ENCODE data around the gene SLC25A48.
"Not testable (repeated sequence)": the region's sequence is repeated elsewhere in the genome, so short reads cannot be mapped to it uniquely, and the experiment has no call there.

The SLC25A48 gene

GRCh38 chr5:135857630-135858311, 23.3 kb downstream of the SLC25A48 start:
- DNase-seq (ENCODE audit: low read depth in 2 of 2), result no peak

DNA sequence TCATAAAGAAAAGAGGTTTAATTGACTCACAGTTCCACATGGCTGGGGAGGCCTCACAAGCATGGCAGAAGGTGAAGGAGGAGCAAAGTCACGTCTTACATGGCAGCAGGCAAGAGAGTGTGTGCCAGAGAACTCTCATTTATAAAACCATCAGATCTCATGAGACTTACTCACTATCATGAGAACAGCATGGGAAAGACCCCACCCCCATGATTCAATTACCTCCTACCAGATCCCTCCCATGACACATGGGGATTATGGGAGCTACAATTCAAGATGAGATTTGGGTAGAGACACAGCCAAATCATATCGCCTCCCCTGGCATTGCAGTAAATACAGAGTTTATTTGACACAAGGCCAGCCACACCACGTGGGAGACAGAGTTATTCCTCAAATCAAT, 24.7 kb downstream of the SLC25A48 start:
- DNase-seq (ENCODE audit: low read depth in 2 of 2), result not testable (repeated sequence)

DNA sequence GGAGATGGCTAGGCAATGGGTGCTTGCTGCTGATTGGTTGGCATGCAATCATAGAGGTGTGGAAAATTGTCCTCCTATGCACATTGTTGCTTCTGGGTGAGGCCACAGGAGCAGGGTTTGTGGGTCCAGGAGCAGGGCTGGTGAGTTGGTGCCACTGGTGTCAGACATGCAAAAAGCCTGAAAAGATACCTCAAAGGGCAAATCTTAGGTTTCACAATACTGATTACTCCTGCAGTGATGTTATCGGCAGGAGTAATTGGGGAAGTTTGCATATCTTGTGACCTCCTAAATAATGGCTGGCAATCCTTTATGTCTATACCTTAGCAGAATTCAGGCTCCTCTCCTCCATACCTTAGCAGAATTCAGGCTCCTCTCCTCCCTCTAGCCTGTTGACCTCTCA, 25.2 kb downstream of the SLC25A48 start:
- no peak for DNase-seq (ENCODE audit: low read depth in 2 of 2)

- DNase-seq (ENCODE audit: low read depth in 2 of 2), result no peak
Observed at GRCh38 chr5:135861641-135862040, 27.2 kb downstream of the SLC25A48 start.

DNA sequence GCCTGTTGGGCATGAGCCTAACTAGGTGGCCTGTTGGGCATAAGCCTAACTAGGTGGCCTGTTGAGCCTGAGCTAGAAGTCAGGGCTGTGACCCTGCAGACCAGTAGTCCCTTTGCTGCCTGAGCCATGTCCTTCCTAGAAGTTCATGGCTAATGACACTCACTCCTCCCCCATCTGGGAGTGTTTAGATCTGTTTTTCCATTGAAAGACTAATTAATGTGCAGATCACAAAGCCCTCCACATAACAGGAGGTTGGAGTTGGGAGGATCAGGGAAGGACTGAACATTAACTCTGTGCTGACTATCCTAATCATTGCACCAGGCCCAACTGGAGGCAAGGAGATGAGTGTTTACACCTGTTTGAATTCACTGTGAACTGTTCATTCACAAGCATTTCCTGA, 27.6 kb downstream of the SLC25A48 start:
- DNase-seq (ENCODE audit: low read depth in 2 of 2), result no peak

GRCh38 chr5:135862744-135863143, 28.3 kb downstream of the SLC25A48 start:
- DNase-seq (ENCODE audit: low read depth in 2 of 2), result no peak

GRCh38 chr5:135864503-135865435, 30.3 kb downstream of the SLC25A48 start:
- no peak for DNase-seq (ENCODE audit: low read depth in 2 of 2)

DNA sequence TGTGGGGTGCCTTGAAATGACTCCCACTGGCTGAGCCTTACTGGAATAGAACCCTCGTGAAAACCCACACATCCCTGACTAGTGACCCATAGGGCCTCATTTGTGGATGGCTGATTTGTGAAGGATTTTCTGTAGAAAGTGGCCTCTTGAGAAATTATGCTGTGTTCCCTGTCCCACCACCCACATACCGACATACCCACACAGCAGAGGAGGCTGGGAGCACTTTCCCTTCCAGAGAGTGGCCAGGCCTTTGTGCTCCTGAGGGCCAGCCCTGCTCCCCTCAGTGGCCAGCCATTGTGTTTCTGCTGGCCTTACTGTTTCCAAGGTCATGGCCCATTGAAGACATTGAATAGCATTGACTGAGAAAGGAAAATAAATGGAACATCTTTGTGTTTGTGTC, 31.6 kb downstream of the SLC25A48 start:
- DNase-seq (ENCODE audit: low read depth in 2 of 2), result no peak

- no peak for DNase-seq (ENCODE audit: low read depth in 2 of 2)
Observed at GRCh38 chr5:135867599-135867998, 33.1 kb downstream of the SLC25A48 start.

DNA sequence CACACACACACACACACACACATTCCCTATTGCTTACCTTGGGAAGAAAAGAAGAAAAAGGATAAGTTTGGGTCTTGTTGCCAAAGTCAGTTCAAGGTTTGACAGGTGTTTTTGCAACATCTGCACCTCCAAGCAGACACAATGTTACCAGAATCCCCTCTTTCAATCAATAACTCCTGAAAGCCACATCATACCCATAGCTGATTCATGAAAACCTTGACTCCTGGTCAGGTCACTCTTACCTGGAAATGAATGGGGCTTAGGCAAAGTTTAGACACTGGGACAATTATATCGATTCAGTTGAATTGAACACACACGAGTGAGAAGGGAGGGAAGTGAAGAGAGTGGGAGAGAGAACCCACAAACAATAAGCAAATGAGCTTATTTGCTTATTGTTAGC, 34.2 kb downstream of the SLC25A48 start:
- DNase-seq (ENCODE audit: low read depth in 2 of 2), result no peak

- no peak for DNase-seq (ENCODE audit: low read depth in 2 of 2)
Observed at GRCh38 chr5:135869276-135869675, 34.8 kb downstream of the SLC25A48 start.

GRCh38 chr5:135869935-135870334, 35.5 kb downstream of the SLC25A48 start:
- DNase-seq (ENCODE audit: low read depth in 2 of 2), result no peak

DNA sequence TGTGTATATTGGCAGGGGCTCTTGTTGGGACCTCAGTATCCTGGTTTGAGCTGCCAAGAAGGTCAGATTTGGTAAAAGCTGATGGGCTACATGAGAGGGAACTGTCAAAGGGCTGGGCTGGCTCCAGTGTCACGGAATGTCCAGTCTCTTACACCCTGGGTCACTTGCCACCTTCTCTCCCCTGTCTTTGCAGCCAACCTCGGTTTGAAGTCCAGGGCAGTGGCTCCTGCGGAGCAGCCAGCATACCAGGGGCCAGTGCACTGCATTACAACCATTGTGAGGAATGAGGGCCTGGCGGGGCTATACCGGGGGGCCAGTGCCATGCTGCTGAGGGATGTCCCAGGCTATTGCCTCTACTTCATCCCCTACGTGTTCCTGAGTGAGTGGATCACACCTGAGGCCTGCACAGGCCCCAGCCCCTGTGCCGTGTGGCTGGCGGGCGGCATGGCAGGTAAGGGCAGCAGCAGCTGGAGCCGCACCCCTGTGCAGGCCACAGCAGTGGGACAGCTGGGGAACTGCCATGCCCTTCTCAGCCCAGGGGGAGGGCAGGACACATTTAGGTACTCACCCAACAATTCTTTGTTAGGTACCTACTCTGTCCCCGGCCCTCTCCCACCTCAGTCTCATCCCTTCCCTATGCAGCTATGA, 36.9 kb downstream of the SLC25A48 start:
- no peak for DNase-seq (ENCODE audit: low read depth in 2 of 2)

GRCh38 chr5:135873831-135874230, 39.4 kb downstream of the SLC25A48 start:
- no peak for DNase-seq (ENCODE audit: low read depth in 2 of 2)

GRCh38 chr5:135874461-135874860, 40.0 kb downstream of the SLC25A48 start:
- DNase-seq (ENCODE audit: low read depth in 2 of 2), result no peak

GRCh38 chr5:135875567-135875966, 41.1 kb downstream of the SLC25A48 start:
- no peak for DNase-seq (ENCODE audit: low read depth in 2 of 2)

GRCh38 chr5:135876146-135876545, 41.7 kb downstream of the SLC25A48 start:
- no peak for DNase-seq (ENCODE audit: low read depth in 2 of 2)

GRCh38 chr5:135877570-135878155, 43.2 kb downstream of the SLC25A48 start:
- no peak for DNase-seq (ENCODE audit: low read depth in 2 of 2)

GRCh38 chr5:135878156-135878620, 43.7 kb downstream of the SLC25A48 start:
- DNase-seq (ENCODE audit: low read depth in 2 of 2), result no peak

- no peak for DNase-seq (ENCODE audit: low read depth in 2 of 2)
Observed at GRCh38 chr5:135879591-135879990, 45.1 kb downstream of the SLC25A48 start.

DNA sequence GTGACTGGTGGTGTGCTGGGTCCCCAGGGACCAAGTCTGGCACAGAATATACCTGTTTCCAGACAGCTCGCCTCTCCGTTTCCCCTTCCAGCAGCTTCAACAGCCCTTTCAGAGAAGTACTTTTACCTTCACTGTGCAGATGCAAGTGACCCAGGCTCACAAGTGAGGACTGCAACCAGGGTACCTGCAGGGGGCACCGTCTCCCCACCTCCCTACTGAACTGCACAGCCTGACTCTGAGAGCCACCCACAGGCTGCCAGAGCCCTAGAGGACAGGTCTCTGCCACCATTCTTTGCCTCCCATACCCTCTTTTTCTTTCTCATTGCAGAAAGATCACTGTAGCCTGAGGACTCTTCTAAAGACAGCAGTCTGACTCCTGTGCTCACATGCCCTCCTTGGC, 45.8 kb downstream of the SLC25A48 start:
- no peak for DNase-seq (ENCODE audit: low read depth in 2 of 2)

- no peak for DNase-seq (ENCODE audit: low read depth in 2 of 2)
Observed at GRCh38 chr5:135880801-135881200, 46.3 kb downstream of the SLC25A48 start.

Measured in fibroblast of skin of left quadriceps (primary cell).